ENCODE measurements around the gene LMNB1. TPM values are rescaled to one million over a fixed set of nuclear protein-coding genes. Genes with fewer than 3 reads are reported as not detected.

Gene LMNB1
- total RNA-seq, 1 experiment from 2014 or later = 119 TPM

DNA sequence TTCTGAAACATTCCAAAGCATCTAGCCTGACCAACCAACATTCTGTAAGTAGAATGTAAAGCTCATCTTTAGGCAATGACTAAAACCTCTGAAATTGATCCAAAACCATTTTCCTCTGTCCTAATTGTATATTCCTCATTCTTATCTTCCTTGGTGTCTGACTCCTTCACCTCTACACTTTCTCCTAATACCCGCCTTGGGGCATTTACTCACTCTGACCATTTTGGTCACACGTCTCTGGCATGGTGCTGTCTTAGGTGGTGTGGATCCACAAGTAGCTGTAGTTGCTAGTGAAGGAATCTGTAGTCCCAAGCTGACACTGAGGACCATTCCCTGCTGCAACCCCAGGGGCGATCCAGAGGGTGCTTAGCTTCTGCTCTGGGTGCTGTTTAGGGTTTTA is 40.8 kb upstream of the LMNB1 start:
- H3K9ac ChIP-seq (ENCODE audit: low read length) = no peak overlapping the region
- no peaks in the 10 kb centered on the region for H3F3A ChIP-seq (ENCODE audit: low read length, unreplicated experiment)
- peaks cover 5% of the 10 kb centered on the region; the same call in 1 of the 2 replicates for H3K4me1 ChIP-seq (ENCODE audit: insufficient read depth, low read length)
- intact Hi-C loops (cut with micrococcal nuclease) = no loop called here
- DNase-seq (peak; percentile 54), ATAC-seq (peak; percentile 37; the same call in 1 of the 2 replicates)
- BruUV-seq (replicated peaks) = no TSS peak
- no peak overlapping the region for H3K4me3 ChIP-seq (ENCODE audit: low read length)
- no peaks in the 10 kb centered on the region for H3K36me3 ChIP-seq (ENCODE audit: low read depth, low read length)
- POLR2A ChIA-PET (ENCODE audit: unreplicated experiment) = no interaction called here
- H4K20me1 ChIP-seq (ENCODE audit: low read length) = no peaks in the 10 kb centered on the region
- H3K9me3 ChIP-seq (ENCODE audit: low read length) = no peaks in the 10 kb centered on the region
- H3K27ac ChIP-seq (ENCODE audit: low read length) = no peak overlapping the region
- no peak overlapping the region for H3K4me2 ChIP-seq (ENCODE audit: low read length)
- H3K79me2 ChIP-seq (ENCODE audit: low read length) = no peaks in the 10 kb centered on the region
- H2AFZ ChIP-seq (ENCODE audit: low read length) = no peak overlapping the region
- TF ChIP-seq, protein P1, sequence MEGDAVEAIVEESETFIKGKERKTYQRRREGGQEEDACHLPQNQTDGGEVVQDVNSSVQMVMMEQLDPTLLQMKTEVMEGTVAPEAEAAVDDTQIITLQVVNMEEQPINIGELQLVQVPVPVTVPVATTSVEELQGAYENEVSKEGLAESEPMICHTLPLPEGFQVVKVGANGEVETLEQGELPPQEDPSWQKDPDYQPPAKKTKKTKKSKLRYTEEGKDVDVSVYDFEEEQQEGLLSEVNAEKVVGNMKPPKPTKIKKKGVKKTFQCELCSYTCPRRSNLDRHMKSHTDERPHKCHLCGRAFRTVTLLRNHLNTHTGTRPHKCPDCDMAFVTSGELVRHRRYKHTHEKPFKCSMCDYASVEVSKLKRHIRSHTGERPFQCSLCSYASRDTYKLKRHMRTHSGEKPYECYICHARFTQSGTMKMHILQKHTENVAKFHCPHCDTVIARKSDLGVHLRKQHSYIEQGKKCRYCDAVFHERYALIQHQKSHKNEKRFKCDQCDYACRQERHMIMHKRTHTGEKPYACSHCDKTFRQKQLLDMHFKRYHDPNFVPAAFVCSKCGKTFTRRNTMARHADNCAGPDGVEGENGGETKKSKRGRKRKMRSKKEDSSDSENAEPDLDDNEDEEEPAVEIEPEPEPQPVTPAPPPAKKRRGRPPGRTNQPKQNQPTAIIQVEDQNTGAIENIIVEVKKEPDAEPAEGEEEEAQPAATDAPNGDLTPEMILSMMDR (conservative IDR thresholded peaks at IDR 0.05; ENCODE audit: low read depth, low read length) = no peak
- TF ChIP-seq EZH2 (IDR thresholded peaks at IDR 0.05; ENCODE audit: low read length, unreplicated experiment) (no peak), EZH2phosphoT487 (IDR thresholded peaks at IDR 0.05; ENCODE audit: borderline replicate concordance, low read length) (no peak)
- H3K27me3 ChIP-seq (ENCODE audit: low read length) = no peaks in the 10 kb centered on the region
- no peaks in the 10 kb centered on the region for H3K9me2 ChIP-seq (replicated peaks; ENCODE audit: low read length)
- CTCF ChIA-PET = no interaction called here

- no TSS peak for BruUV-seq (replicated peaks)
Observed at GRCh38 chr5:126741361-126741760, 35.6 kb upstream of the LMNB1 start.

DNA sequence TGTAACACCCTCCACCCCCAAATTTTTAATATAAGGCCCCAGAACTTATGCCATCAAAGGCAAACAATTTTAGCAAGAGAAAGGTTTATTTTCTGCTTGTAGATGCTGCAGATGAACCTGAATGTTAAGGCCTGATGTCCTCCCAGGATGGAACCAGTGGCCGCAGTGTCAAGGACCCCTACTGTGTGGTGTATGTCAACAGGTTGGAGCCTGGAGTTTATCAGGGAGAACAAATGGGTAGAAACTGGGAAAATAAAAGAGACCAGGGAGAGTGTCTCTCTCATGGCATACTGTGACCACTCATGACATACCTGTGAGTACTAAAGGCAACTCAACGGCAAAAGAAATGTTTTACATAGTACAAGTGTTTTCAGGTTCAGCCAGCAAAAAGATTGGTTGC is 34.5 kb upstream of the LMNB1 start:
- H3K4me1 ChIP-seq (ENCODE audit: insufficient read depth, low read length) = no peaks in the 10 kb centered on the region
- ATAC-seq = no peak
- CTCF ChIA-PET = no interaction called here

More at GRCh38 chr5:126741361-126741760, 35.6 kb upstream of the LMNB1 start:
- no peaks in the 10 kb centered on the region for H3K36me3 ChIP-seq (ENCODE audit: low read depth, low read length)
- H3K4me2 ChIP-seq (ENCODE audit: low read length) = no peak overlapping the region
- no peak overlapping the region for H3K4me3 ChIP-seq (ENCODE audit: low read length)
- no peaks in the 10 kb centered on the region for H3K9me3 ChIP-seq (ENCODE audit: low read length)
- no peak overlapping the region for H3K9ac ChIP-seq (ENCODE audit: low read length)
- no peaks in the 10 kb centered on the region for H4K20me1 ChIP-seq (ENCODE audit: low read length)
- H3K4me1 ChIP-seq (ENCODE audit: insufficient read depth, low read length) = no peaks in the 10 kb centered on the region; the same call in 1 of the 2 replicates
- H3K9me2 ChIP-seq (replicated peaks; ENCODE audit: low read length) = no peaks in the 10 kb centered on the region
- H3K27me3 ChIP-seq (ENCODE audit: low read length) = no peaks in the 10 kb centered on the region
- no peak for TF ChIP-seq EZH2phosphoT487 (IDR thresholded peaks at IDR 0.05; ENCODE audit: borderline replicate concordance, low read length)
- TF ChIP-seq EZH2 (IDR thresholded peaks at IDR 0.05; ENCODE audit: low read length, unreplicated experiment) = no peak
- TF ChIP-seq, protein P1 (conservative IDR thresholded peaks at IDR 0.05; ENCODE audit: low read depth, low read length) = no peak
- ATAC-seq = no peak
- H2AFZ ChIP-seq (ENCODE audit: low read length) = no peak overlapping the region
- ChIA-PET CTCF (no interaction called here), POLR2A (ENCODE audit: unreplicated experiment) (no interaction called here)
- no peak overlapping the region for H3K27ac ChIP-seq (ENCODE audit: low read length)
- intact Hi-C loops (cut with micrococcal nuclease) = no loop called here
- no peak for DNase-seq
- no peaks in the 10 kb centered on the region for H3K79me2 ChIP-seq (ENCODE audit: low read length)
- no peaks in the 10 kb centered on the region for H3F3A ChIP-seq (ENCODE audit: low read length, unreplicated experiment)

More for the DNA sequence above, 34.5 kb upstream of the LMNB1 start:
- H3F3A ChIP-seq (ENCODE audit: low read length, unreplicated experiment) = no peaks in the 10 kb centered on the region
- H3K27me3 ChIP-seq (ENCODE audit: low read length) = no peaks in the 10 kb centered on the region
- TF ChIP-seq, protein P1 (conservative IDR thresholded peaks at IDR 0.05; ENCODE audit: low read depth, low read length) = no peak
- TF ChIP-seq EZH2 (IDR thresholded peaks at IDR 0.05; ENCODE audit: low read length, unreplicated experiment) (no peak), EZH2phosphoT487 (IDR thresholded peaks at IDR 0.05; ENCODE audit: borderline replicate concordance, low read length) (no peak)
- H3K9me3 ChIP-seq (ENCODE audit: low read length) = no peaks in the 10 kb centered on the region
- no peak overlapping the region for H3K27ac ChIP-seq (ENCODE audit: low read length)
- intact Hi-C loops (cut with micrococcal nuclease) = no loop called here
- BruUV-seq (replicated peaks) = no TSS peak
- no peak overlapping the region for H3K9ac ChIP-seq (ENCODE audit: low read length)
- POLR2A ChIA-PET (ENCODE audit: unreplicated experiment) = no interaction called here
- H3K79me2 ChIP-seq (ENCODE audit: low read length) = no peaks in the 10 kb centered on the region
- H3K9me2 ChIP-seq (replicated peaks; ENCODE audit: low read length) = no peaks in the 10 kb centered on the region
- H2AFZ ChIP-seq (ENCODE audit: low read length) = no peak overlapping the region
- H3K4me3 ChIP-seq (ENCODE audit: low read length) = no peak overlapping the region
- DNase-seq = no peak
- H3K36me3 ChIP-seq (ENCODE audit: low read depth, low read length) = no peaks in the 10 kb centered on the region
- H4K20me1 ChIP-seq (ENCODE audit: low read length) = no peaks in the 10 kb centered on the region
- H3K4me2 ChIP-seq (ENCODE audit: low read length) = no peak overlapping the region
